Measurements from ENCODE around the gene XAGE1A. TPM values are rescaled to one million over a fixed set of nuclear protein-coding genes. Genes with fewer than 3 reads are reported as not detected.
"Not testable (repeated sequence)": the region's sequence is repeated elsewhere in the genome, so short reads cannot be mapped to it uniquely, and the experiment has no call there.

XAGE1A gene
- total and polyA plus RNA-seq, 7 donors, result not detected

GRCh38 chrX:52544147-52544840 is 48.7 kb downstream of the XAGE1A start:
- intact Hi-C loops (cut with DNase I), result no loop called here
- H3K4me3 ChIP-seq, result no peak overlapping the region
- WGBS, 3 donors, result 82 to 95% (median 93%) methylated on average over 21 of the region's 21 CpGs
- H3K4me1 ChIP-seq, result no peaks in the 10 kb centered on the region
- no peak for TF ChIP-seq CTCF (IDR thresholded peaks at IDR 0.05)
- no peaks in the 10 kb centered on the region for H3K36me3 ChIP-seq (ENCODE audit: insufficient read depth in 1 of 2, low read depth in 1 of 2)
- H3K27ac ChIP-seq, result no peak overlapping the region
- no peaks in the 10 kb centered on the region for H3K9me3 ChIP-seq
- peaks cover 0 to 16% (median 0%) of the 10 kb centered on the region in 3 donors for H3K27me3 ChIP-seq (ENCODE audit: insufficient read depth in 3 of 3, low read length in 2 of 3)
- ATAC-seq (no peak), DNase-seq (no peak)

GRCh38 chrX:52548769-52549168 is 53.2 kb downstream of the XAGE1A start:
- intact Hi-C loops (cut with DNase I); H3K4me1 ChIP-seq; H3K4me3 ChIP-seq; H3K36me3 ChIP-seq (ENCODE audit: insufficient read depth in 1 of 2, low read depth in 1 of 2); ATAC-seq; H3K27ac ChIP-seq; H3K9me3 ChIP-seq; DNase-seq: not testable (repeated sequence)
- WGBS, 3 donors, result 52 to 77% (median 69%) methylated on average over 3 of the region's 3 CpGs
- H3K27me3 ChIP-seq (ENCODE audit: insufficient read depth in 3 of 3, low read length in 2 of 3), result peaks cover 0 to 27% (median 0%) of the 10 kb centered on the region in 3 donors

Other genes with a start within 250 kb of the XAGE1A start
- gene XAGE2, start 126.8 kb upstream of the XAGE1A start, total RNA-seq, result not detected
- gene XAGE2, start 126.8 kb upstream of the XAGE1A start, polyA plus RNA-seq, result not detected
- not detected for gene XAGE1B, start 21.3 kb downstream of the XAGE1A start, total RNA-seq
- not detected for gene XAGE1B, start 21.3 kb downstream of the XAGE1A start, polyA plus RNA-seq
- not detected for gene SSX7, start 159.1 kb downstream of the XAGE1A start, total RNA-seq
- not detected for gene SSX7, start 159.1 kb downstream of the XAGE1A start, polyA plus RNA-seq
- gene SSX2, start 211.4 kb downstream of the XAGE1A start, total RNA-seq, result not detected
- not detected for gene SSX2, start 211.4 kb downstream of the XAGE1A start, polyA plus RNA-seq

Measured in psoas muscle (tissue), 8 donors.